Fibroblast of pulmonary artery (primary cell): ENCODE data around the gene MAT2A.

ENCODE experiments used
- DNase-seq: peaks from one replicate; pipeline ENCODE4 v3.0.0-alpha.2; 2010; ENCODE audit warnings: low read depth
- H3K4me3 ChIP-seq: replicated peaks from 2 replicates; pipeline ENCODE4 v1.5.1; 2011; ENCODE audit warnings: low read depth, mild to moderate bottlenecking, control low read depth, low read length, moderate library complexity
- TF ChIP-seq, protein P1 (sequence below): IDR thresholded peaks from 2 replicates; pipeline ENCODE4 v1.5.1; 2011; ENCODE audit warnings: mild to moderate bottlenecking, control low read depth, low read length, inconsistent platforms; ENCODE audit errors: missing control alignments

MAT2A gene

DNA sequence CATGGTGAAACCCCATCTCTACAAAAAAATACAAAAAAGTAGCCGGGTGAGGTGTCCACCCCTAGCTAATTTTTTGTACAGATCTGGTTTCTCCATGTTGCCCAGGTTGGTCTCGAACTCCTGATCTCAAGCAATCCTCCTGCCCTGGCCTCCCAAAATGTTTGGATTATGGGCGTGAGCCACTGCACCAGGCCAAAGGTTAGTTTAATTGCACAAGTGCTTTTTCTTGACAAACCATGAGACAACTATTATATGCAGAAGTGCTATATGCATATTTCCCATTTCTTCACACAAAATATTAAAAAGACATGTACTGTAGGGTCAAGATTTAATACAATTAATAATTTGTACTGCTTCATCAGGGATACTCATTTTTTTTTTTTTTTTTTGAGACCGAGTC lies 27.3 kb downstream of the MAT2A start:
- DNase-seq: no peak
- TF ChIP-seq, protein P1, sequence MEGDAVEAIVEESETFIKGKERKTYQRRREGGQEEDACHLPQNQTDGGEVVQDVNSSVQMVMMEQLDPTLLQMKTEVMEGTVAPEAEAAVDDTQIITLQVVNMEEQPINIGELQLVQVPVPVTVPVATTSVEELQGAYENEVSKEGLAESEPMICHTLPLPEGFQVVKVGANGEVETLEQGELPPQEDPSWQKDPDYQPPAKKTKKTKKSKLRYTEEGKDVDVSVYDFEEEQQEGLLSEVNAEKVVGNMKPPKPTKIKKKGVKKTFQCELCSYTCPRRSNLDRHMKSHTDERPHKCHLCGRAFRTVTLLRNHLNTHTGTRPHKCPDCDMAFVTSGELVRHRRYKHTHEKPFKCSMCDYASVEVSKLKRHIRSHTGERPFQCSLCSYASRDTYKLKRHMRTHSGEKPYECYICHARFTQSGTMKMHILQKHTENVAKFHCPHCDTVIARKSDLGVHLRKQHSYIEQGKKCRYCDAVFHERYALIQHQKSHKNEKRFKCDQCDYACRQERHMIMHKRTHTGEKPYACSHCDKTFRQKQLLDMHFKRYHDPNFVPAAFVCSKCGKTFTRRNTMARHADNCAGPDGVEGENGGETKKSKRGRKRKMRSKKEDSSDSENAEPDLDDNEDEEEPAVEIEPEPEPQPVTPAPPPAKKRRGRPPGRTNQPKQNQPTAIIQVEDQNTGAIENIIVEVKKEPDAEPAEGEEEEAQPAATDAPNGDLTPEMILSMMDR: no peak
- H3K4me3 ChIP-seq: no peak overlapping the region

DNA sequence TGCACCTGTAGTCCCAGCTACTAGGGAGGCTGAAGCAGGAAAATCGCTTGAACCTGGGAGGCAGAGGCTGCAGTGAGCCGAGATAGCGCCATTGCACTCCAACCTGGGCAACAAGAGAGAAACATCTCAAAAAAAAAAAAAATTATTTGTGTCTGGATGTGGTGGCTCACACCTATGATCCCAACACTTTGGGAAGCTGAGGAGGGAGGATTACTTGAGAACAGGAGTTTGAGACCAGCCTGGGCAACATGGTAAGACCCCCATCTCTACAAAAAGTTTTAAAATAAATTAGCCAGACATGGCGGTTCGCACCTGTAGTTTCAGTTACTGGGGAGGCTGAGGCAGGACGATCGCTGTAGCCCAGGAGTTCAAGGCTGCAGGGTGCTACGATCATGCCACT lies 36.8 kb downstream of the MAT2A start:
- H3K4me3 ChIP-seq: no peak overlapping the region
- no peak for DNase-seq
- TF ChIP-seq, protein P1: no peak

DNA sequence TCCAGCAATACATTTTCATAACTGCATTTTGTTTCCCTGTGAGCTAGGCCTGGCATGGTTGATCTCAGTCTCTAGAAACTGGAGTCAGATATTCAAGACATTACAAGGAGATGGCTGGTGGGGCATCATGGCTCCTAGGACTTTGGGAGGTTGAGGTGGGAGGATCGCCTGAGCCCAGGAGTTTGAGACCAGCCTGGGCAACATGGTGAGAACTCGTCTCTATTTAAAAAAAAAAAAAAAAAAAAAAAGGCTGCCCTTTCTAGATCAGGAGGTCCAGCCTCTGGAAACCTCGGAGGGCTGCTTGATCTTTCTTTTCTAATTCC lies 38.1 kb downstream of the MAT2A start:
- TF ChIP-seq, protein P1: no peak
- no peak overlapping the region for H3K4me3 ChIP-seq
- no peak for DNase-seq

DNA sequence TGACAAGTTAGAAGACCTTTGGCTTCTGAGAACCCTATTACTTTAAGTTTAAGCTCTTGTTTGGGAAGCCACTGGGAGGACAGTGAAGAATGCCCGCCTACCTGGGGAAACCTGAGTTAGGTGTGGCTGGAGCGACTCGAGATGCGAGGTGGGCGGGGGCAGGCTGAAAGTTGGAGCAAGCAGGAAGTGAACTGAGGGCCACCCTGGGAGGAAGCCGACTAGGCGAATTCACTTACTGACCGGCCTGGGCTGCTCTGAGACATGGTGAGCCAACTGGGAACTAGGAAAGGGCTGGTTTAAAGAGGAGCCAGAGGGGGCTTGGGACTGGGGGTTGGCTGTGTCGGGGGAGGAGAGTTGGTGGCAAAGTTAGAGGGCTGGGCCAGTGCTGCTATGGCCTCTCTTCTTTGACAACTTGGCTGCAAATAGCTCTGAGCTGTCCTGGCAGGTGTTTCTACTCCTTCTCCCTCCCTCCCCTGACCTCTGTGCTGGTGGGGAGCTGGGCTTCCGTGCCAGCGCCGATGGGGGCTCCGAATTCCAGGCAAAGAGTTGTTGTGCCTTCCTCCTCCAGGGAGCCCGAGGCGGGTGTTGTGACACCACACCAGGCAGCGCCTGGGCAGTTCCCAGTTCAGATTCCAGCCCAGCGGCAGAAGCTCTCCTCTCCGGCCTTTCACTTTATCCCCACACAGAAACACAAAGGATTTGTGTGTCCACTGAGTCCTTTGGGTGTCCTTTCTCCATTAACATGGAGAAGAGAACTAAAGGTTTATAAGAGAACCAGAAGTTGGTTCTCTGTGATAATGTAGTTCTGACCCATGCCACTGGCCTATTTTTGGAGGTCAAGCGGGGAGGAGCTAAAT lies 38.6 kb downstream of the MAT2A start, which contains the start of gene VAMP8:
Gene VAMP8 (plus strand): TSS at position 201 of the 857 bp plus-strand sequence. CDS start 61 bp downstream, at position 262.
- no peak within 1 kb of the TSS for H3K4me3 ChIP-seq
- TF ChIP-seq, protein P1: no peak
- no peak for DNase-seq

DNA sequence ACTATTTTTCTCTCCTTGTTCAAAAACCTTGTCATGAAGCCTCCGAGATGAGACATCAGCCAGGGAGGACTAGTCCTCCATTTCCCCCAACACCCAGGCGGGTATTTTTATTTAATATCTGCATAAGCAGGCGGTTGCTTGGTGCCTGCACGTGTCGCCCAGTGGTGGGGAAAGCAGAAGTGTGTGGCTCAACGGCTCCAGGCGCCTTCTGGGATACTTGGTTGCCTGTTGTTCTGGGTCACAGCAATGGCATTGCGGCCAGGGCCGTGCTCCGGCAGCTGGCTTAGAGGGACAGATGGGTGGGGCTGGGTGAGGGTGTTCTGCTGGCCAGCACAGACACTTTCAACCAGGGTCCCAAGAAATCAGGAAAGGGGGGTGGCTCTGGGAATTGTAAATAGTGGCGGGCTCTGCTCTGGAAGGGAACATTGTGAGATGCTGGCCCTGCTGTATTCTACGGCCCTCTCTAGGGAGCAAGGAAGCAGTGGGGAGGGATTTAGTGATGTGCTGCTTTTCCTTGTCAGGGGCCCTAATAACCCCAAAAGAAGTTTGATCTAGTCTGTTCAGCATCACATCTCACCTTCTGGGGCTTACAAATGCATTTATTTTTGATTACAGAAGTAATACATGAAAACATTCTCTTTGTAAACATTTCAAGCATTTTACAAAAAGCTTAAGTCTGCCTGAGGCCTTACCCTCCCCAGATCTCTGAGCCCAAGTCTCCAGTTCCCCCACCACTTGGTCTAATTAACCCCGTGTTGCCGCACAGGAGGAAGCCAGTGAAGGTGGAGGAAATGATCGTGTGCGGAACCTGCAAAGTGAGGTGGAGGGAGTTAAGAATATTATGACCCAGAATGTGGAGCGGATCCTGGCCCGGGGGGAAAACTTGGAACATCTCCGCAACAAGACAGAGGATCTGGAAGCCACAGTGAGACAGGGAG lies 39.5 kb downstream of the MAT2A start:
- H3K4me3 ChIP-seq: no peak overlapping the region

DNA sequence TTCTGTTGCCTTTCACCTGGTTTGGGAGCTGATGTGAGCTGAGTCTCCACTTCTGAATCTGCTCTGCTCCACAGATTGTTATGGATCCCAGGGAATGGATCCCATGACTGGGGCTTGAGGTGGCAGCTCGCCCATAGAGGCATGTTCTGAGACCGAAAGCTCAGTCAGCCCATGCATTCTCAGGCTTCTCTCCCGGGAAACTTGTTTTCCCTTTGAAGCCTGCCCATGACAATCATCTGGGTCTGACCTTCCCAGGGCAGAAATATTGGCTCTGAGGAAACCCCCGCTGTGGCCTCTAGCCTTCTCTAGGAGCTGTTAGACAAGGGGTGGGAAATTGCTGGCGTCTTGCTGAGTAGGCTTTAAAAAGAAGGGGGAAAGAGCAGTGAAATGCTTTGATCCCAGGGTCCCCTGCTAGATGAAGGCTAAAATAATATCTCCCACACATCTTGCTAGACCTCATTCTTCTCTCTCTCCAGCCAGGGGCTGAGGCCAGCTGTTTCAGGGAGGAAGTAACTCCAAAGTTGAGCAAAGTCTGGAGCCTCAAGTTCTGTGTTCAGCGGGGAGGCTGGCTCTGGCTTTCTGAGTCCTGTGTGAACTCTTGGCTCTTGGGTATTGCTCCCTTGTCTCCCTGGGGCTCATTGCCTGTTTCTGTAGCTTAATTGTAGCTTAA lies 40.4 kb downstream of the MAT2A start:
- DNase-seq: no peak
- TF ChIP-seq, protein P1: no peak
- H3K4me3 ChIP-seq: no peak overlapping the region

More for the DNA sequence above, 39.5 kb downstream of the MAT2A start:
- TF ChIP-seq, protein P1: no peak
- DNase-seq: no peak
